SH-SY5Y (cell line): ENCODE results near the gene CREB3L1.

Experiments
- GATA2 ChIP-seq: IDR thresholded peaks from 2 replicates; pipeline ENCODE4 v1.6.1; 2011; ENCODE audit warnings: mild to moderate bottlenecking, low read depth, low read length
- GATA3 ChIP-seq: IDR thresholded peaks from 2 replicates; pipeline ENCODE4 v1.6.1; 2011; ENCODE audit warnings: low read depth, mild to moderate bottlenecking, low read length, moderate library complexity

DNA sequence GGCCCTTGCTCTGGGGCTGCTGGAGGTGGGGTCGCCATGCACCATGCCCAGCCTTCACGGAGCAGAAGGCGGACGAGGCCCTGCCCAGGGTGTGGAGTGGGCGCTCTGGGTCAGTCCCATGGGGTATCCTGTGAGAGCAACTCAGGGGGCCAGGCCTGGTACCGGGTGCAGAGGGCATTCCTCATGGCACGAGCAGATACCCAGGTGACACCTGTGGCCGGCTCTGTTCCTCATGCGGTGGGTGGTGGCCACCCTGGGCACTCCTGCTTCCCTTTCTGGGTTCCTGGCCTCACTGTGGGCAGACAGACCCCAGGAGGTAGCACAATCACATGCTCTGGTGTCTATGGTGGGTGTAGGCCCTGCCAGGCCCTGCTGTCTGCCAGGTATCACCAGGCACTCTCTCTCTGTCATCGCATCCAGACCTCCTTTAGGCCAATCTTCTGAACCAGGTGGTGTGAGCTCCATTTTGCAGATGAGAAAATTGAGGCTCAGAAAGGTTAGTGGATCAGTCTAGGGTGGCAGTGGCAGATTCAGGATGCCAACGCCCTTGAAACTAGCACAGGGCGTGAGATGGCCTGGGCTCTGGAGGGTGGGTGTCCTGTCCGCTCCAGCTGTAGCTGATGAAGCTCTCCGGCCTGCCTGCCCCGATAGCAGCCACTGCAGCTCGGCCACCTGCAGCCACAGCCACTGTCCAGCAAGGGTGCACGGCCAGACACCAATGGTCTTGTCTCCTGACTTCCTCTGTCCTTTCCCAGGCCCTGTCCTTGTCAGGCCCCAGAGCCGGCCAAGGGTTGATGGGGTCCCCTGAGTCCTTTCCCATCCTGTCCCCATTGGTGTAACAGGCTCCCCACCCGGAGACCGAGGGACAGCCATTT lies 84.9 kb downstream of the CREB3L1 start:
- TF ChIP-seq GATA2, result no peak
- no peak for TF ChIP-seq GATA3
